GM12891 (cell line): ENCODE data around the gene NCOA3.

Experiments
- POLR2A ChIP-seq: IDR thresholded peaks from 2 replicates; pipeline ENCODE4 v1.6.1; 2011; ENCODE audit warnings: low read depth, low read length, control low read depth
- POLR2AphosphoS5 ChIP-seq: IDR thresholded peaks from 2 replicates; pipeline ENCODE4 v1.6.1; 2011; ENCODE audit warnings: low read depth, low read length, control low read depth

GRCh38 chr20:47534405-47534804 is 32.7 kb downstream of the NCOA3 start:
- TF ChIP-seq POLR2AphosphoS5 (no peak; the same call in 1 of the 2 replicates), POLR2A (no peak)
